Activated CD8-positive, alpha-beta memory T cell treated with anti-CD3 and anti-CD28 coated beads, Interleukin-2, amount 10 ng/mL, durations not matched to agents 7 days and 5 days (primary cell): ENCODE results near the gene DGCR2. TPM values are rescaled to one million over a fixed set of nuclear protein-coding genes. Genes with fewer than 3 reads are reported as not detected.
"Not testable (repeated sequence)": the region's sequence is repeated elsewhere in the genome, so short reads cannot be mapped to it uniquely, and the experiment has no call there.

ENCODE experiments used
- ATAC-seq: fragments of 150-1000 bp; cut with Tn5 transposase; one replicate; pipeline ENCODE4 v1.10.0; 2021; ENCODE audit warnings: moderate library complexity
- CTCF ChIA-PET: fragments of 350-600 bp; sonication (Branson Sonifier 250); formaldehyde crosslinking; loops from one replicate; lab custom pipeline; 2021; ENCODE audit warnings: antibody characterized with exemption; lab: Charles Lee
- DNase-seq: peaks from one replicate; pipeline ENCODE4 v3.0.0-alpha.2; 2020
- H3K27ac Mint-ChIP-seq: one replicate; pipeline ENCODE4 v1.8.0; 2021; ENCODE audit warnings: mild to moderate bottlenecking, mixed read lengths
- H3K27me3 Mint-ChIP-seq: one replicate; pipeline ENCODE4 v1.8.0; 2021; ENCODE audit warnings: mixed read lengths
- H3K36me3 Mint-ChIP-seq: one replicate; pipeline ENCODE4 v1.8.0; 2021; ENCODE audit warnings: mild to moderate bottlenecking, mixed read lengths
- H3K4me1 Mint-ChIP-seq: one replicate; pipeline ENCODE4 v1.8.0; 2021; ENCODE audit warnings: mixed read lengths
- H3K4me3 Mint-ChIP-seq: one replicate; pipeline ENCODE4 v1.8.0; 2021; ENCODE audit warnings: mild to moderate bottlenecking, moderate library complexity, mixed read lengths
- H3K9me3 Mint-ChIP-seq: one replicate; pipeline ENCODE4 v1.8.0; 2022; ENCODE audit warnings: low read depth, mixed read lengths
- total RNA-seq, 2 experiments: library from RNA; stranded (reverse); gene quantifications; one replicate each; pipeline ENCODE4 v1.2.3, GENCODE V29; 2021

DGCR2 gene
- total RNA-seq, 2 experiments from 2014 or later: 27.8 TPM

DNA sequence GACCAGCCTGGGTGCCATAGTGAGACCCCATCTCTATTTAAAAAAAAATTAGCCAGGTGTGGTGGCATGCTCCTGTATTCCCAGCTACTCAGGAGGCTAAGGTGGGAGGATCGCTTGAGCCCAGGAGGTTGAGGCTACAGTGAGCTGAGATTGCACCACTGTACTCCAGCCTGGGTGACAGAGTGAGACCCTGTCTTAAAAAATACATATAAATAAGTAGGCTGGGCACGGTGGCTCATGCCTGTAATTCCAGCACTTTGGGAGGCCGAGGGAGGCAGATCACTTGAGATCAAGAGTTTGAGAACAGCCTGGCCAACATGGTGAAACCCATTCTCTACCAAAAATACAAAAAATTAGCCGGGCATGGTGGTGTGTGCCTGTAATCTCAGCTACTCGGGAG lies 135.1 kb downstream of the DGCR2 start:
- H3K27ac Mint-ChIP-seq, H3K9me3 Mint-ChIP-seq, H3K36me3 Mint-ChIP-seq, CTCF ChIA-PET, DNase-seq, H3K27me3 Mint-ChIP-seq, H3K4me1 Mint-ChIP-seq, H3K4me3 Mint-ChIP-seq, ATAC-seq: not testable (repeated sequence)

Other genes starting within 250 kb of the DGCR2 start
- gene DGCR6, start 216.1 kb downstream of the DGCR2 start, total RNA-seq: 1 to 10 TPM in 1 of 2 experiments, under 1 TPM in 1; 0.96 to 1.1 TPM
- gene PRODH, start 186.1 kb downstream of the DGCR2 start, total RNA-seq: 1 to 10 TPM in 1 of 2 experiments, not detected in 1; 1.0 TPM
- gene TSSK2, start 8.9 kb upstream of the DGCR2 start, total RNA-seq: not detected
- 10 to 100 TPM; 19.8 to 21.4 TPM for gene ESS2, start 22.2 kb upstream of the DGCR2 start, total RNA-seq
- gene GSC2, start 27.9 kb upstream of the DGCR2 start, total RNA-seq: not detected
- 10 to 100 TPM; 60.6 to 68.1 TPM for gene SLC25A1, start 56.3 kb upstream of the DGCR2 start, total RNA-seq
- gene CLTCL1, start 169.3 kb upstream of the DGCR2 start, total RNA-seq: 1 to 10 TPM in 1 of 2 experiments, under 1 TPM in 1; 0.68 to 1.2 TPM